ENCODE results near the gene SURF4.

DNA sequence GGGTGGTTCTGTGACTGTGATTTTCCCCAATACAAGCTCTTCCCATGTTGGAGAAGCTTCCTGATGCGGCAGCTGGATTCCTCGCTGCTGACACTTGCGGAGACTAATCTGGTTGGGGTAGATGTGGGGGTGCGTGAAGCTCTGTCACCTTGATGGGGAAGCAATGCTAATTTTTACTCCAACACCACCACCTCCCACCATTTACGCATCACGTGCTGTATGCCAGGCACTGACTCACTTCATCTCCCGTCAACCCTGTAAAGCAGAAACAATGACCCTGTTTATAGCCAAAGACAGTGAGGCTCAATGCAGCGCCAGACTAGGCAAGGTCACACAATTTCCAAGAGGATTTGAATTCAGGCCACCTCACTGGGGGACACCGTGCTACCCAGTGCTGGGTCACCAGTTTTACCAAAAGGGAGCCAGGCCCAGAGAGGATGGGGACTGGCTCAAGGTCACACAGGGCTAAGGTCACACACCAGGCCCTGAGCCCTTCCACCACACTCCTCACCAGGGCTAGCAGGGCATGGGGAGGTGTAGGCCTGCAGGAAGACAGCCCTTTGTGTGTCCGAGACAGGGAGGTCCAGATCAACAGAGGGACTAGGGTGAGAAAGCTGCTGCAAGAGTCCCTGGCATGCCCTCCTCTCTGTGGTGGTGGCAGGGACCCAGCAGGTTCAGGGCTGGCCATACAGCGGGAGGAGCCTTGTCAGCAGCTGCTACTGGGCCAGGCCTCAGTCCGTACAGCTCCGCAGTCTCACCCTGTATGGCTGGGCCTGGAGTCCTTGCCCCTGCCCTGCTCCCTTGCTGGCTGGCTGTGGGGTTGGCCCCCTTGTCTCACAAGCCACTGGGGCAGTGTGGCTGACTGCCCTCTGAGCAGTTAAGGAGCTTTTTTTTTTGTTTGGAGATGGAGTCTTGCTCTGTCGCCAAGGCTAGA is 3.6 kb upstream of the SURF4 start:
- TF ChIP-seq, protein P1, sequence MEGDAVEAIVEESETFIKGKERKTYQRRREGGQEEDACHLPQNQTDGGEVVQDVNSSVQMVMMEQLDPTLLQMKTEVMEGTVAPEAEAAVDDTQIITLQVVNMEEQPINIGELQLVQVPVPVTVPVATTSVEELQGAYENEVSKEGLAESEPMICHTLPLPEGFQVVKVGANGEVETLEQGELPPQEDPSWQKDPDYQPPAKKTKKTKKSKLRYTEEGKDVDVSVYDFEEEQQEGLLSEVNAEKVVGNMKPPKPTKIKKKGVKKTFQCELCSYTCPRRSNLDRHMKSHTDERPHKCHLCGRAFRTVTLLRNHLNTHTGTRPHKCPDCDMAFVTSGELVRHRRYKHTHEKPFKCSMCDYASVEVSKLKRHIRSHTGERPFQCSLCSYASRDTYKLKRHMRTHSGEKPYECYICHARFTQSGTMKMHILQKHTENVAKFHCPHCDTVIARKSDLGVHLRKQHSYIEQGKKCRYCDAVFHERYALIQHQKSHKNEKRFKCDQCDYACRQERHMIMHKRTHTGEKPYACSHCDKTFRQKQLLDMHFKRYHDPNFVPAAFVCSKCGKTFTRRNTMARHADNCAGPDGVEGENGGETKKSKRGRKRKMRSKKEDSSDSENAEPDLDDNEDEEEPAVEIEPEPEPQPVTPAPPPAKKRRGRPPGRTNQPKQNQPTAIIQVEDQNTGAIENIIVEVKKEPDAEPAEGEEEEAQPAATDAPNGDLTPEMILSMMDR (IDR thresholded peaks at IDR 0.05; ENCODE audit: poor library complexity), result no peak
- no peak for TF ChIP-seq EZH2 (IDR thresholded peaks at IDR 0.05; ENCODE audit: borderline replicate concordance)

Measured in hepatocyte (in vitro differentiated cells).